CD4-positive, alpha-beta memory T cell (primary cell): Measurements from ENCODE around the gene PRDM15. TPM values are rescaled to one million over a fixed set of nuclear protein-coding genes. Genes with fewer than 3 reads are reported as not detected.

Experiments
- CTCF ChIA-PET: fragments of 350-600 bp; sonication (Branson Sonifier 250); formaldehyde crosslinking; loops from one replicate; lab custom pipeline; 2021; ENCODE audit warnings: inconsistent platforms; ENCODE audit not compliant: partially characterized antibody; lab: Charles Lee
- POLR2A ChIA-PET: fragments of 350-600 bp; sonication (Branson Sonifier 250); formaldehyde crosslinking; loops from one replicate; lab custom pipeline; 2021; ENCODE audit not compliant: partially characterized antibody; lab: Charles Lee
- DNase-seq, 5 donors: peaks; one replicate each; pipeline versions ENCODE4 v3.0.0 to v3.0.0-alpha.2; 2020 to 2022; ENCODE audit warnings: mixed read lengths in 1 of 5
- H3K27ac ChIP-seq: one replicate; pipeline ENCODE4 v1.7.0; 2013; ENCODE audit warnings: low read depth, low read length
- H3K27me3 ChIP-seq: 2 replicates; pipeline ENCODE4 v1.7.0; 2013; ENCODE audit warnings: mild to moderate bottlenecking, low read length, moderate library complexity; ENCODE audit not compliant: insufficient read depth
- H3K36me3 ChIP-seq: 2 replicates; pipeline ENCODE4 v1.7.0; 2013; ENCODE audit warnings: mild to moderate bottlenecking, low read length, moderate library complexity; ENCODE audit not compliant: insufficient read depth
- H3K4me1 ChIP-seq: 2 replicates; pipeline ENCODE4 v1.7.0; 2013; ENCODE audit warnings: mild to moderate bottlenecking, low read length, moderate library complexity; ENCODE audit not compliant: insufficient read depth
- H3K4me3 ChIP-seq, 2 donors: one replicate each; pipeline ENCODE4 v1.7.0; 2013; ENCODE audit warnings: low read length in 2 of 2, mild to moderate bottlenecking in 1 of 2
- H3K9me3 ChIP-seq, 2 donors: one replicate each; pipeline ENCODE4 v1.7.0; 2013; ENCODE audit warnings: low read length in 2 of 2, control low read depth in 1 of 2; ENCODE audit not compliant: control insufficient read depth in 1 of 2
- H3K27ac Mint-ChIP-seq, 7 donors: one replicate each; pipeline ENCODE4 v1.8.0; 2020 to 2021; ENCODE audit warnings: mixed read lengths in 7 of 7, mild to moderate bottlenecking in 6 of 7, inconsistent platforms in 3 of 7, moderate library complexity in 3 of 7
- H3K27me3 Mint-ChIP-seq, 2 donors: one replicate each; pipeline ENCODE4 v1.8.0; 2020 to 2021; ENCODE audit warnings: mixed read lengths in 2 of 2
- H3K36me3 Mint-ChIP-seq, 2 donors: one replicate each; pipeline ENCODE4 v1.8.0; 2020 to 2021; ENCODE audit warnings: mixed read lengths in 2 of 2, inconsistent platforms in 1 of 2, mild to moderate bottlenecking in 1 of 2
- H3K4me1 Mint-ChIP-seq, 4 donors: one replicate each; pipeline ENCODE4 v1.8.0; 2020 to 2021; ENCODE audit warnings: mixed read lengths in 4 of 4, mild to moderate bottlenecking in 1 of 4
- H3K4me3 Mint-ChIP-seq, 8 donors: one replicate each; pipeline ENCODE4 v1.8.0; 2020 to 2021; ENCODE audit warnings: mixed read lengths in 8 of 8, mild to moderate bottlenecking in 7 of 8, moderate library complexity in 6 of 8, inconsistent platforms in 3 of 8
- H3K9me3 Mint-ChIP-seq, 8 donors: one replicate each; pipeline ENCODE4 v1.8.0; 2020 to 2021; ENCODE audit warnings: mixed read lengths in 8 of 8, mild to moderate bottlenecking in 5 of 8, inconsistent platforms in 3 of 8, moderate library complexity in 1 of 8
- intact Hi-C: fragments of 100-400 bp; cut with micrococcal nuclease; formaldehyde crosslinking; loops from one replicate; pipeline ENCODE4 v1.15.1; 2023
- polyA plus RNA-seq, 2 donors: library from polyadenylated mRNA; unstranded; fragments of 300-500 nt; fragmentation: Illumina TruSeq; gene quantifications; one replicate each; pipeline ENCODE4 v1.2.3, GENCODE V29; 2021
- total RNA-seq, 2 experiments: library from RNA; stranded (reverse); gene quantifications; one replicate each; pipeline ENCODE4 v1.2.3, GENCODE V29; 2021

PRDM15 gene
- total and polyA plus RNA-seq, 4 experiments from 2014 or later = 0.50 to 14.3 (median 8.8) TPM

DNA sequence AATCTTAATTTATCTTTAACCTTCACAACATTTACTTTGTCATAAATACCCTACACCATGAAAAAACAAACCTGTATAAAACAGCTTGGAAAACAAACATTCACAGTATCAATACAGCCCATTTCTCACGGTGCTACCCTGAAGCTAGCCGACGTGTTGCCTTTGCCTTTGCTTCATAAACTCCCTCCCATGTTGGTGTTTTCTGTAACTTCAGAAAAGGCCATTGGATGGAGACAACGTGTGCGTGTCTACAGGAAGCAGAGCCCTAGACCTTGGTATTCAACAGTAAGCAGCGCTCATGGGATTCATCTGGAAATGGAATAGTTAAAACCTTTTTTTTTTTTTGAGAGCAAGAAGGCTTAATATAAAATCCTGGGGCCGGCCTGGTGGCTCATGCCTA, 7.2 kb upstream of the PRDM15 start:
- Histone ChIP-seq H3K27ac (no peak overlapping the region), H3K36me3 (no peaks in the 10 kb centered on the region), H3K4me3 (no peak overlapping the region), H3K4me1 (no peaks in the 10 kb centered on the region), H3K9me3 (no peaks in the 10 kb centered on the region), H3K27me3 (no peaks in the 10 kb centered on the region)
- POLR2A ChIA-PET = interaction anchor here (1.0 kb wide), 1 partner anchor 9 kb away, joined by 3 read pairs; no protein-coding TSS in a partner anchor
- no peaks in the 10 kb centered on the region for H3K36me3 Mint-ChIP-seq
- intact Hi-C loops = no loop called here
- no peak overlapping the region for H3K4me3 Mint-ChIP-seq
- H3K9me3 Mint-ChIP-seq = peaks cover 0 to 2% (median 0%) of the 10 kb centered on the region in 8 donors
- DNase-seq = no peak
- H3K4me1 Mint-ChIP-seq = no peaks in the 10 kb centered on the region
- H3K27ac Mint-ChIP-seq = no peak overlapping the region
- CTCF ChIA-PET = no interaction called here
- H3K27me3 Mint-ChIP-seq = no peaks in the 10 kb centered on the region

DNA sequence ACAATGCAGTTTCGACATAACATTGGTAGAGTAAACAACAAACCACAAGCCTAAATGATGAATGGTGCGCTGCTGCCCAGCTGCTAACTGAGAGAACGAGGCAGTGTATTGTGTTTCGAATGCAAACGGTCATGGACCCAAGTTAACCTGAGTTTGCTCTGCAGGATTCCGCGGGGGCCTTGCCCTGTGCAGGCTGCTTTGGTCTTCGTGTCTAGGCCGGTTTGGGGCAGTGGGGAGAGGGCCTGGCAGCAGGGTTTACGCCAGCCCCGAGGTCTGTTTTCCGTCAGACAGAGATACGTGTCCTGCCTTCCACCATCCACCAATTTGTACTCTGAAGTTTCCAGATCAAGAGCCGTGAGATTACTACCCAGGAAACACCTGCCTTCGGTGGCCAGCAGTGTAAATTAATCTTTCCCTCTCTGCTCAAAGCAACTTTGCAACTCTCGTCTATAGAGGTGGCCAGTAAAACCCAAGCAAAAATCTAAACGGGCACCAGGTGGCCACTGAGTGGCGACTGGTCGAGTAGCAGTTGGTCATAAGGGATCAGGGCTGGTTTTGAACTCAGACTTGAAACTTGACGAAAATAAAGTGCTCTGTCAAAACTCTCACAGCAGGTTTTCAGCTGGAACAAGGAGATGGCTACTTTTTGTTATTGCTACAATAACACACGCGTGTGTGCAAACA, 6.3 kb upstream of the PRDM15 start:
- Mint-ChIP-seq H3K9me3 (peaks cover 0 to 2% (median 0%) of the 10 kb centered on the region in 8 donors), H3K4me3 (no peak overlapping the region), H3K36me3 (no peaks in the 10 kb centered on the region), H3K27me3 (no peaks in the 10 kb centered on the region), H3K4me1 (peaks cover 0 to 1% (median 0%) of the 10 kb centered on the region in 4 donors), H3K27ac (no peak overlapping the region)
- intact Hi-C loops = no loop called here
- H3K27ac ChIP-seq = no peak overlapping the region
- ChIA-PET CTCF (no interaction called here), POLR2A (no interaction called here)
- H3K27me3 ChIP-seq = no peaks in the 10 kb centered on the region
- H3K4me1 ChIP-seq = no peaks in the 10 kb centered on the region
- no peaks in the 10 kb centered on the region for H3K36me3 ChIP-seq
- H3K4me3 ChIP-seq = no peak overlapping the region
- H3K9me3 ChIP-seq = no peaks in the 10 kb centered on the region
- no peak for DNase-seq

DNA sequence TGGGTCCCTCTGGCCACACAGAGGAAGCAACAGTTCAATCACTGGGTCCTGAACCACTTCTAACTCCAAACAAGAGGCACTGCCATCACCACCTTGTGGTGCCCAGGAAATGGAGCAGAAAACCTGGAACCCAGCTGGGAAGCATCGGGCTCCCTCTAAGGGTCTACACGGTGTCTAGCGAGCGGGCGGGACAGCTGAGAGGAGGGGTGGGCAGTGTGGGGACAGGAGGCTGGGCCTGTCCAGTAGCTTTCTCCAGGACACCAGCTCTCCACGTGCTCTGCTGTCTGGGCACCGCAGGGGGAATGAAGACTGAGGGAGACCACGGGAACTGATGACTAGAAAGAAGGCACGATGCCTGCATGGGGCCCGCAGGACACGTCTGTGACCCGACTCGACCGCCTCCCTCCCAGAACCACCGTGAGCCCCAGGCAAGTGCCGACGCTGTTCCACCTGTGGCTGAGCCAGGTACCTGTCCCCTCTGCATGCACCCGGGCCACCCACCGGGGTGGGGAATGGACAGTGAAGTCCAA, 5.4 kb upstream of the PRDM15 start:
- POLR2A ChIA-PET = no interaction called here
- H3K36me3 Mint-ChIP-seq = no peaks in the 10 kb centered on the region
- H3K27me3 Mint-ChIP-seq = no peaks in the 10 kb centered on the region
- no peak overlapping the region for H3K4me3 ChIP-seq
- H3K27ac Mint-ChIP-seq = no peak overlapping the region
- CTCF ChIA-PET = interaction anchor here (1.6 kb wide), 1 partner anchor 224 kb away, joined by 6 read pairs; no protein-coding TSS in a partner anchor
- H3K27ac ChIP-seq = no peak overlapping the region
- intact Hi-C loops = no loop called here
- peaks cover 8% of the 10 kb centered on the region for H3K4me1 ChIP-seq
- H3K36me3 ChIP-seq = no peaks in the 10 kb centered on the region
- no peaks in the 10 kb centered on the region for H3K27me3 ChIP-seq
- DNase-seq = no peak
- H3K9me3 ChIP-seq = no peaks in the 10 kb centered on the region
- H3K4me1 Mint-ChIP-seq = peaks cover 0 to 5% (median 4%) of the 10 kb centered on the region in 4 donors
- H3K9me3 Mint-ChIP-seq = peaks cover 0 to 2% (median 0%) of the 10 kb centered on the region in 8 donors
- H3K4me3 Mint-ChIP-seq = peak overlapping the region in 1 of 8 donors; percentile 47

DNA sequence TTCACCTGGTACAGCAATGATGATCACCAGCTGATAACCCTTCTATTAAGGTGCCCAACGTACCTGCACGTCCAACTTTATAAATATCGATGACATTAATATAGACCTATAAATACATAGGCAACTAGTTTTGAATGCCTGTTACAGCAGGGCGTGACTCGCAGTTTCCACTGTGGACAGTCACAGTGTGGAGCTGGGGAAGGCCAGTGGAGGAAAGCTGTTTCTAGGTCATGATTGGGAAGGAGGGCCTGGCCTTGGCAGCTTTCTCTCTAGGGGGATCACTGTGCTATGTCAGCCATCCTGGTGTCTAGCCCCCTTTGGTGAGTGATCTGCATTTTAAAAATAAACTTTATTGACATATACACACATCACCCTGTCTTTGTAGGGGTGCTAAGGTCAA, 4.4 kb upstream of the PRDM15 start:
- no peak for DNase-seq
- Histone ChIP-seq H3K27ac (no peak overlapping the region), H3K9me3 (no peaks in the 10 kb centered on the region), H3K4me1 (peaks cover 8% of the 10 kb centered on the region), H3K27me3 (no peaks in the 10 kb centered on the region), H3K36me3 (no peaks in the 10 kb centered on the region), H3K4me3 (no peak overlapping the region)
- intact Hi-C loops = no loop called here
- Mint-ChIP-seq H3K27me3 (no peaks in the 10 kb centered on the region), H3K36me3 (no peaks in the 10 kb centered on the region), H3K4me1 (peaks cover 0 to 6% (median 5%) of the 10 kb centered on the region in 4 donors), H3K4me3 (no peak overlapping the region), H3K27ac (no peak overlapping the region), H3K9me3 (peaks cover 0 to 2% (median 0%) of the 10 kb centered on the region in 8 donors)
- CTCF ChIA-PET = interaction anchor here (1.3 to 1.6 kb wide), 2 partner anchors 12 to 225 kb away, joined by 4 to 6 read pairs; no protein-coding TSS in a partner anchor
- POLR2A ChIA-PET = no interaction called here

DNA sequence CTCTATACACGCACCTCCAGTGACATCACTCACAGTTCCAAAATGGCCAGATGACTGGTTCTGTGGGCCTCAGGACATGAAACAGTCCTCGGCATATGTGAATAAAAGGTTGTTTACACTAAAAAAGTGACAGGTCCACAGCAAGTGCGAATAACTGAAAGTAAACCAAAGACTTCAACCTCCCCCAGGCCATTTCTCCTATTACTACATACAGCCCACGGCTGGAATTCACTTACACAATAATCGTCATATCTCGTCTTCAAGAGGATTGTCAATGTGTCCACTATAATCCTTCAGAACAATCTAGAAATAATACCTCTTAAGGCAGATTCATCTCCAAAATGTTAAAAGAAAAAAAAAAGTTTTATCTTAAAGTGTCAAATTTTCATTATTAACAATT, 1.9 kb upstream of the PRDM15 start:
- H3K4me3 Mint-ChIP-seq = peak overlapping the region in 6 of 8 donors; percentile 4 to 65 (median 39)
- H3K4me1 ChIP-seq = peaks cover 26% of the 10 kb centered on the region
- H3K27ac Mint-ChIP-seq = peak overlapping the region in 3 of 7 donors; percentile 16 to 71 (median 68)
- H3K36me3 Mint-ChIP-seq = peaks cover 0 to 2% of the 10 kb centered on the region in 2 donors
- DNase-seq = no peak
- POLR2A ChIA-PET = no interaction called here
- H3K9me3 Mint-ChIP-seq = peaks cover 0 to 2% (median 0%) of the 10 kb centered on the region in 8 donors
- H3K27me3 ChIP-seq = no peaks in the 10 kb centered on the region
- peaks cover 12 to 27% (median 19%) of the 10 kb centered on the region in 4 donors for H3K4me1 Mint-ChIP-seq
- no peaks in the 10 kb centered on the region for H3K36me3 ChIP-seq
- no peaks in the 10 kb centered on the region for H3K27me3 Mint-ChIP-seq
- no peaks in the 10 kb centered on the region for H3K9me3 ChIP-seq
- CTCF ChIA-PET = no interaction called here
- no peak overlapping the region for H3K4me3 ChIP-seq
- intact Hi-C loops = no loop called here
- no peak overlapping the region for H3K27ac ChIP-seq

DNA sequence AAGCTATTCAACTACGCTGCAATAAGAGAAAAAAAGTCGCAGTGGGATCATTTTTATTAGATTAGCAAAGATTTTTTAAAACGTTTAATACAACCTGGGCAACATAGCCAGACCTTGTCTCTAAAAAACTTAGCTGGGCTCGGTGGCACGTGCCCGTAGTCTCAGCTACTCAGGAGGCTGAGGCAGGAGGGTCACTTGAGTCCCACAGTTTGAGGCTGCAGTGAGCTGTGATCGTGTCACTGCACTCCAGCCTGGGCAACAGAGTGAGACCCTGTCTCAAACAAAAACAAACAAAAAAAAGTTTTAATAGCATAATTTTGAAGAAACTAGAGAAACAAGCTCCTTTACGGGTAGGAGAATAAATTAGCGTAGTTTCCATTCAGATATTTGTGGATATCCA, 1.0 kb upstream of the PRDM15 start:
- no peaks in the 10 kb centered on the region for H3K36me3 ChIP-seq
- ChIA-PET POLR2A (interaction anchor here (0.5 to 3.6 kb wide), 9 partner anchors 16 to 524 kb away, joined by 3 to 53 read pairs (median 4); partner anchors contain the start of genes UBASH3A and ZBTB21), CTCF (interaction anchor here (1.1 to 1.9 kb wide), 5 partner anchors 16 to 228 kb away, joined by 3 to 13 read pairs (median 4); no protein-coding TSS in a partner anchor)
- intact Hi-C loops = no loop called here
- H3K27ac ChIP-seq = no peak overlapping the region
- no peak for DNase-seq
- no peaks in the 10 kb centered on the region for H3K9me3 ChIP-seq
- peaks cover 0 to 7% of the 10 kb centered on the region in 2 donors for H3K36me3 Mint-ChIP-seq
- H3K4me1 Mint-ChIP-seq = peaks cover 14 to 36% (median 24%) of the 10 kb centered on the region in 4 donors
- H3K9me3 Mint-ChIP-seq = peaks cover 0 to 2% (median 0%) of the 10 kb centered on the region in 8 donors
- peaks cover 26% of the 10 kb centered on the region for H3K4me1 ChIP-seq
- no peaks in the 10 kb centered on the region for H3K27me3 Mint-ChIP-seq
- peak overlapping the region in 1 of 2 donors; percentile 74 for H3K4me3 ChIP-seq
- H3K4me3 Mint-ChIP-seq = peak overlapping the region in 7 of 8 donors; percentile 85 to 93 (median 90)
- peak overlapping the region in 4 of 7 donors; percentile 71 to 96 (median 90) for H3K27ac Mint-ChIP-seq
- H3K27me3 ChIP-seq = no peaks in the 10 kb centered on the region

DNA sequence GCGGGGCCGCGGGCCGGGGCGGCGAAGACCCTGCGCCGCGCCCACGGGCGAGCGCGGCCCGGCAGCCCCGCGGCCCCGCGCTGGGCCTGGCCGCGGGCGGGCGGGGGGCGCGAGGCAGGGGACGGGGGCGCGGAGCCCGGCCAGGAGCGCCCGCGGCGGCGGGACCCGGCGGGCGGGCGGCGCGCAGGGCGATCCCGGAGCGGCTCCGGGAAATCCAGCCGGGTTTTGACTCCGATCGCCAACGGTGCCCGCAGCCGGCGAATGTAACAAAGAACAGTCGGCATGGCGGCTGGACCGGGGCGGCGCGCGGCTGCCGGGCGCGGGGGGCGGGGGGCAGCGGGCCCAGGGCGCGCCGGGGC, 334 bp downstream of the PRDM15 start:
- CTCF ChIA-PET = interaction anchor here (1.1 to 1.9 kb wide), 2 partner anchors 41 to 229 kb away, joined by 3 to 13 read pairs; no protein-coding TSS in a partner anchor

More for the DNA sequence above, 334 bp downstream of the PRDM15 start:
- Mint-ChIP-seq H3K36me3 (peaks cover 0 to 7% of the 10 kb centered on the region in 2 donors), H3K27ac (peak overlapping the region in 1 of 7 donors; percentile 89), H3K9me3 (no peaks in the 10 kb centered on the region), H3K4me3 (peak overlapping the region in 6 of 8 donors; percentile 25 to 83 (median 54)), H3K4me1 (peaks cover 15 to 37% (median 29%) of the 10 kb centered on the region in 4 donors), H3K27me3 (no peaks in the 10 kb centered on the region)
- Histone ChIP-seq H3K4me3 (peak overlapping the region in 1 of 2 donors; percentile 70), H3K36me3 (no peaks in the 10 kb centered on the region), H3K9me3 (no peaks in the 10 kb centered on the region), H3K27me3 (no peaks in the 10 kb centered on the region), H3K4me1 (peaks cover 26% of the 10 kb centered on the region), H3K27ac (no peak overlapping the region)
- peak; percentile 71 to 81 (median 77) for DNase-seq
- POLR2A ChIA-PET = interaction anchor here (1.8 to 3.6 kb wide), 5 partner anchors 17 to 229 kb away, joined by 6 to 53 read pairs (median 12); no protein-coding TSS in a partner anchor
- intact Hi-C loops = loop anchor here (1.0 kb wide), 4 partner anchors 16 to 229 kb away; no protein-coding TSS in a partner anchor
